H1 (cell line): ENCODE measurements around the gene ASB8. TPM values are rescaled to one million over a fixed set of nuclear protein-coding genes. Genes with fewer than 3 reads are reported as not detected.
A peak's percentile ranks its signal among the peaks of the same experiment; 100 is the strongest.

Experiments
- CTCF ChIA-PET: fragments of 300-600 bp; sonication (Branson Sonifier 250); formaldehyde crosslinking; loops from one replicate; lab custom pipeline; 2021; ENCODE audit not compliant: partially characterized antibody; lab: Charles Lee
- POLR2A ChIA-PET: fragments of 300-600 bp; sonication (Branson Sonifier 250); formaldehyde crosslinking; loops from one replicate; lab custom pipeline; 2021; ENCODE audit warnings: inconsistent platforms; ENCODE audit not compliant: partially characterized antibody; lab: Charles Lee
- DNase-seq, 2 experiments: peaks; one replicate each; pipeline versions ENCODE4 v3.0.0 to v3.0.0-alpha.2; 2010 to 2022; ENCODE audit warnings: low spot score in 2 of 2, low read depth in 1 of 2, mixed read lengths in 1 of 2
- FAIRE-seq: peaks from 2 replicates; lab custom pipeline; 2011; peaks lifted over from hg19 to GRCh38; lab: Jason Lieb, UNC
- H2AFZ ChIP-seq: 2 replicates; pipeline ENCODE4 v1.8.1; 2012; ENCODE audit warnings: low read length, inconsistent platforms
- H2AK5ac ChIP-seq: 2 replicates; pipeline ENCODE4 v1.6.1; 2013; ENCODE audit warnings: low read depth, low read length
- H2BK120ac ChIP-seq: replicated peaks from 2 replicates; pipeline ENCODE3; 2013; ENCODE audit warnings: low read depth, low read length, inconsistent platforms
- H2BK12ac ChIP-seq: 2 replicates; pipeline ENCODE4 v1.6.1; 2013; ENCODE audit warnings: low read depth, low read length
- H2BK15ac ChIP-seq: 2 replicates; pipeline ENCODE4 v1.6.1; 2013; ENCODE audit warnings: low read length
- H2BK20ac ChIP-seq: 2 replicates; pipeline ENCODE4 v1.6.1; 2013; ENCODE audit warnings: low read length
- H2BK5ac ChIP-seq: 2 replicates; pipeline ENCODE4 v1.6.1; 2013; ENCODE audit warnings: low read depth, low read length
- H3K14ac ChIP-seq: 2 replicates; pipeline ENCODE4 v1.6.1; 2013; ENCODE audit warnings: inconsistent platforms; ENCODE audit not compliant: insufficient read length
- H3K18ac ChIP-seq: 2 replicates; pipeline ENCODE4 v1.6.1; 2013; ENCODE audit warnings: low read length; ENCODE audit errors: extremely low read depth
- H3K23ac ChIP-seq: 2 replicates; pipeline ENCODE4 v1.6.1; 2013; ENCODE audit warnings: inconsistent platforms; ENCODE audit not compliant: insufficient read length
- H3K23me2 ChIP-seq: 2 replicates; pipeline ENCODE4 v1.6.1; 2013; ENCODE audit warnings: low read depth, low read length
- H3K27ac ChIP-seq: 2 replicates; pipeline ENCODE4 v1.6.1; 2011; ENCODE audit warnings: low read depth, low read length, inconsistent platforms
- H3K27me3 ChIP-seq, 4 experiments: replicated peaks in 1 of 4; 1 replicate in 1 of 4; 2 replicates in 3 of 4; pipeline versions ENCODE4 v1.6.1 to v1.8.1; 2011 to 2013; ENCODE audit warnings: low read length in 3 of 4, mild to moderate bottlenecking in 3 of 4, inconsistent platforms in 2 of 4, mixed read lengths in 2 of 4, moderate library complexity in 1 of 4; ENCODE audit not compliant: control insufficient read depth in 3 of 4, insufficient read depth in 3 of 4; ENCODE audit errors: extremely low read depth in 1 of 4
- H3K36me3 ChIP-seq, 4 experiments: 2 replicates each; pipeline versions ENCODE4 v1.6.1 to v1.8.1; 2011 to 2013; ENCODE audit warnings: mild to moderate bottlenecking in 4 of 4, low read length in 3 of 4, moderate library complexity in 2 of 4, control low read depth in 1 of 4, inconsistent platforms in 1 of 4; ENCODE audit not compliant: insufficient read depth in 4 of 4, control insufficient read depth in 2 of 4
- H3K4ac ChIP-seq: replicated peaks from 2 replicates; pipeline ENCODE3; 2013; ENCODE audit warnings: low read length, low read depth, mixed read lengths, inconsistent platforms; ENCODE audit not compliant: insufficient read length
- H3K4me1 ChIP-seq, 4 experiments: replicated peaks in 1 of 4; 1 replicate in 1 of 4; 2 replicates in 3 of 4; pipeline versions ENCODE4 v1.6.1 to v1.8.1; 2011 to 2013; ENCODE audit warnings: low read length in 3 of 4, inconsistent platforms in 2 of 4, mixed read lengths in 1 of 4; ENCODE audit not compliant: insufficient read depth in 4 of 4, control insufficient read depth in 3 of 4
- H3K4me2 ChIP-seq, 2 experiments: 2 replicates each; pipeline versions ENCODE4 v1.6.1 to v1.8.1; 2011 to 2013; ENCODE audit warnings: low read depth in 2 of 2, low read length in 2 of 2, control low read depth in 1 of 2, inconsistent platforms in 1 of 2, mild to moderate bottlenecking in 1 of 2; ENCODE audit not compliant: insufficient read depth in 1 of 2
- H3K4me3 ChIP-seq, 4 experiments: fragments of 200-600, 300-600 bp in 1 of 4; sonication (generic), shearing (Covaris generic), sonication (Bioruptor Twin) in 1 of 4; 2 replicates each; pipeline versions ENCODE4 v1.5.1 to v1.8.1; 2011 to 2016; ENCODE audit warnings: low read length in 4 of 4, low read depth in 3 of 4, control low read depth in 2 of 4, inconsistent platforms in 2 of 4, mild to moderate bottlenecking in 2 of 4, mixed read lengths in 1 of 4, moderate library complexity in 1 of 4; ENCODE audit not compliant: insufficient read depth in 2 of 4; ENCODE audit errors: extremely low read depth in 1 of 4
- H3K56ac ChIP-seq: replicated peaks from 2 replicates; pipeline ENCODE3; 2013; ENCODE audit warnings: low read depth, mild to moderate bottlenecking, mixed read lengths, low read length, inconsistent platforms; ENCODE audit not compliant: insufficient read length
- H3K79me1 ChIP-seq: 2 replicates; pipeline ENCODE4 v1.6.1; 2013; ENCODE audit warnings: low read depth, low read length, control low read depth
- H3K79me2 ChIP-seq, 2 experiments: 2 replicates each; pipeline versions ENCODE4 v1.6.1 to v1.8.1; 2012 to 2013; ENCODE audit warnings: low read length in 2 of 2, mild to moderate bottlenecking in 2 of 2, inconsistent platforms in 1 of 2; ENCODE audit not compliant: insufficient read depth in 2 of 2, control insufficient read depth in 1 of 2
- H3K9ac ChIP-seq, 4 experiments: replicated peaks in 1 of 4; 1 replicate in 1 of 4; 2 replicates in 3 of 4; pipeline versions ENCODE4 v1.6.1 to v1.8.1; 2011 to 2013; ENCODE audit warnings: low read depth in 3 of 4, low read length in 3 of 4, control low read depth in 2 of 4, mild to moderate bottlenecking in 2 of 4, moderate library complexity in 2 of 4, inconsistent platforms in 1 of 4; ENCODE audit errors: extremely low read depth in 1 of 4
- H3K9me3 ChIP-seq, 2 experiments: 2 replicates each; pipeline versions ENCODE4 v1.6.1 to v1.8.1; 2012 to 2013; ENCODE audit warnings: mild to moderate bottlenecking in 2 of 2, moderate library complexity in 2 of 2, control low read depth in 1 of 2, inconsistent platforms in 1 of 2, low read depth in 1 of 2, low read length in 1 of 2, mixed read lengths in 1 of 2; ENCODE audit not compliant: insufficient read depth in 2 of 2
- H4K20me1 ChIP-seq, 2 experiments: replicated peaks in 1 of 2; 2 replicates each; pipeline versions ENCODE3 to v1.8.1; 2011 to 2013; ENCODE audit warnings: inconsistent platforms in 2 of 2, low read length in 2 of 2, mild to moderate bottlenecking in 1 of 2; ENCODE audit not compliant: insufficient read depth in 2 of 2, control insufficient read depth in 1 of 2
- H4K5ac ChIP-seq: 2 replicates; pipeline ENCODE4 v1.6.1; 2013; ENCODE audit warnings: low read length, low read depth, mixed read lengths, inconsistent platforms; ENCODE audit not compliant: insufficient read length
- H4K8ac ChIP-seq: 2 replicates; pipeline ENCODE4 v1.8.0; 2013; ENCODE audit warnings: mild to moderate bottlenecking, moderate library complexity, low read length, inconsistent platforms; ENCODE audit not compliant: insufficient read depth; ENCODE audit errors: extremely low read depth
- H4K91ac ChIP-seq: replicated peaks from 2 replicates; pipeline ENCODE3; 2013; ENCODE audit warnings: low read length, mixed read lengths, inconsistent platforms; ENCODE audit not compliant: insufficient read length
- BCL11A ChIP-seq, 2 experiments: IDR thresholded peaks; one replicate each; pipeline ENCODE4 v1.6.1; 2011; ENCODE audit warnings: low read depth in 2 of 2, low read length in 2 of 2, mild to moderate bottlenecking in 2 of 2
- EZH2 ChIP-seq: fragments of 200-600 bp; sonication (generic); IDR thresholded peaks from 2 replicates; pipeline ENCODE4 v1.7.1; 2012; ENCODE audit warnings: low read depth, mild to moderate bottlenecking, moderate library complexity, low read length, inconsistent platforms; ENCODE audit not compliant: severe bottlenecking
- FOSL1 ChIP-seq: IDR thresholded peaks from 2 replicates; pipeline ENCODE4 v1.6.1; 2011; ENCODE audit warnings: mild to moderate bottlenecking, low read depth, low read length, moderate library complexity; ENCODE audit not compliant: insufficient read depth
- RFX5 ChIP-seq: IDR thresholded peaks from 2 replicates; pipeline ENCODE4 v1.6.1; 2011; ENCODE audit warnings: low read depth, low read length, improper control_type of control experiment, borderline replicate concordance
- SAP30 ChIP-seq: fragments of 300-600 bp; sonication (generic); IDR thresholded peaks from 2 replicates; pipeline ENCODE4 v1.7.1; 2012; ENCODE audit warnings: low read length, moderate library complexity, mild to moderate bottlenecking, inconsistent platforms; ENCODE audit not compliant: insufficient read depth, insufficient replicate concordance
- TAF7 ChIP-seq: optimal IDR thresholded peaks from 2 replicates; pipeline ENCODE3; 2011; ENCODE audit warnings: low read depth, mild to moderate bottlenecking, inconsistent platforms, low read length, moderate library complexity, borderline replicate concordance
- WGBS, 2 experiments: shearing (Covaris generic) in 1 of 2; methylation state at CpG; one replicate each; pipeline versions ENCODE4 v1.1.6 to v1.1.7; 2013 to 2015; ENCODE audit warnings: low lambda C conversion rate in 2 of 2, mixed read lengths in 2 of 2, inconsistent platforms in 1 of 2, low coverage in 1 of 2, missing lambda C conversion rate in 1 of 2; ENCODE audit not compliant: insufficient replicate concordance in 2 of 2, insufficient coverage in 1 of 2, insufficient read length in 1 of 2; ENCODE audit errors: extremely low coverage in 1 of 2, missing lambda C conversion rate in 1 of 2; 5-methylcytosine and 5-hydroxymethylcytosine counted together
- long read RNA-seq, 2 experiments: library from RNA in 1 of 2; library from capped mRNA in 1 of 2; stranded (forward); transcript quantifications; one replicate each; pipeline ENCODE4 v2.0.0, GENCODE V29; 2021; ENCODE audit warnings: inconsistent platforms in 1 of 2
- polyA minus RNA-seq, 3 experiments: library from RNA; depleted of rRNA, polyadenylated mRNA; stranded (reverse); fragments of >200 nt; gene quantifications; 1 replicate in 2 of 3; 2 replicates in 1 of 3; pipeline ENCODE4 v1.2.3, GENCODE V29; 2011
- polyA plus RNA-seq, 7 experiments: library from polyadenylated mRNA; depleted of rRNA in 3 of 7; stranded (reverse) in 5 of 7; unstranded in 2 of 7; fragments of >200 nt in 5 of 7; fragments of 200-250 nt in 2 of 7; gene quantifications; 1 replicate in 5 of 7; 2 replicates in 1 of 7; 4 replicates in 1 of 7; pipeline versions ENCODE4 v1.2.1 to v1.2.3, GENCODE V29; 2011 to 2013; ENCODE audit warnings: missing spikeins in 2 of 7, mixed read lengths in 2 of 7
- total RNA-seq: library from RNA; stranded (reverse); fragmentation: NEBNext Ultra II Directional; extraction: Animal tissue kit (Norgen Biotek cat#: 25700); gene quantifications from 2 replicates; pipeline ENCODE4 v1.2.1, GENCODE V29; 2021

The ASB8 gene
- 8.1 and 8.3 TPM in 2 replicates for total RNA-seq
- 3.8 and 4.2 TPM in 2 replicates for polyA plus RNA-seq (2011; rRNA removed)
- polyA plus RNA-seq (2011; cell fraction: cytosol; rRNA removed): 7.7 TPM
- polyA plus RNA-seq (2011; cell fraction: nucleus; rRNA removed): 5.0 TPM
- polyA plus RNA-seq (2012, experiment 1 of 2): 7.5 to 10.4 TPM (median 8.3 TPM) in 4 replicates
- 5.9 TPM for polyA plus RNA-seq (2012, experiment 2 of 2)
- polyA plus RNA-seq (2013, experiment 1 of 2): 4.8 TPM
- polyA plus RNA-seq (2013, experiment 2 of 2): 4.6 TPM
- polyA minus RNA-seq (2011; rRNA and poly(A)+ RNA removed): 12.5 and 15.9 TPM in 2 replicates
- 3.4 TPM for polyA minus RNA-seq (2011; cell fraction: cytosol; rRNA and poly(A)+ RNA removed)
- polyA minus RNA-seq (2011; cell fraction: nucleus; rRNA and poly(A)+ RNA removed): 7.7 TPM
- long read RNA-seq, experiment 1, partial matches to known transcripts: 4 of 9 reads
- long read RNA-seq, experiment 1, other reads (novel, unspliced or antisense): 3 of 9 reads
- long read RNA-seq, experiment 2, transcript ASB8-201 (4 exons, 2,615 nt): major isoform, 12 of 13 reads
- long read RNA-seq, experiment 2, partial matches to known transcripts: 0 of 13 reads
- long read RNA-seq, experiment 2, other reads (novel, unspliced or antisense): 0 of 13 reads

- Histone ChIP-seq H3K4me3 (peak within 1 kb of the TSS; percentile 86 to 94 (median 92)), H3K4me1 (peaks cover 0 to 5% (median under 1%) of the 10 kb centered on the region in 4 experiments; a peak in 2 of 7 replicates), H2BK5ac (peak within 1 kb of the TSS; percentile 27; the same call in 1 of the 2 replicates), H3K4ac (no peak within 1 kb of the TSS), H2BK12ac (peak within 1 kb of the TSS; percentile 23; the same call in 1 of the 2 replicates), H3K14ac (no peak within 1 kb of the TSS), H4K91ac (no peak within 1 kb of the TSS), H3K4me2 (peak within 1 kb of the TSS; percentile 63 to 85), H3K79me2 (no peaks in the 10 kb centered on the region), H3K56ac (no peak within 1 kb of the TSS), H4K5ac (peak within 1 kb of the TSS; percentile 69), H3K9me3 (no peaks in the 10 kb centered on the region), H3K79me1 (no peaks in the 10 kb centered on the region), H3K23me2 (peaks cover 4% of the 10 kb centered on the region; the same call in 1 of the 2 replicates), H3K9ac (peak within 1 kb of the TSS in 3 of 4 experiments; percentile 43 to 70 (median 51); a peak in 5 of 7 replicates), H3K36me3 (no peaks in the 10 kb centered on the region), H3K27ac (no peak within 1 kb of the TSS), H2AK5ac (no peak within 1 kb of the TSS), H3K27me3 (no peaks in the 10 kb centered on the region), H2BK120ac (no peak within 1 kb of the TSS), H2BK15ac (0 out of 2 replicates have a peak within 1 kb of the TSS, but pooled peaks have one; percentile 19), H2BK20ac (no peak within 1 kb of the TSS), H2AFZ (peak within 1 kb of the TSS; percentile 98), H4K20me1 (no peaks in the 10 kb centered on the region), H3K23ac (no peak within 1 kb of the TSS), H3K18ac (peak within 1 kb of the TSS; percentile 13), H4K8ac (peak within 1 kb of the TSS; percentile 41)
- 2% methylated on average over 43 of the region's 56 CpGs; no CpG with 5 or more reads in 1 of the 2 experiments for WGBS, 2 experiments
- DNase-seq (peak; percentile 96 to 99), FAIRE-seq (peak; percentile 70)
- ChIA-PET POLR2A (interaction anchor here (0.7 to 3.1 kb wide), 16 partner anchors 9 to 451 kb away, joined by 3 to 21 read pairs (median 5); partner anchors contain the start of genes CCDC184, PFKM, RPAP3 and SENP1), CTCF (interaction anchor here (0.6 to 3.6 kb wide), 20 partner anchors 11 to 470 kb away, joined by 3 to 16 read pairs (median 5); partner anchors contain the start of genes PFKM and TMEM106C)
- peak; percentile 32 for TF ChIP-seq TAF7
- peak; percentile 99 for TF ChIP-seq SAP30
- no peak for TF ChIP-seq BCL11A (IDR thresholded peaks at IDR 0.05; ENCODE audit: low read depth in 2 of 2, low read length in 2 of 2)
- no peak for TF ChIP-seq FOSL1
- TF ChIP-seq EZH2: peak; percentile 30
- TF ChIP-seq RFX5: no peak
These were observed at the start of gene ASB8 for GRCh38 chr12:48157018-48157888. Gene ASB8, minus strand, starts transcription at chr12:48157515. Its CDS starts 4,019 bp downstream, at chr12:48153496.
